Measurements from ENCODE around the gene MLF1. TPM values are rescaled to one million over a fixed set of nuclear protein-coding genes. Genes with fewer than 3 reads are reported as not detected.

Gene MLF1
- polyA plus RNA-seq, 4 donors, result 17.3 to 64.8 (median 57.7) TPM

- no peak for DNase-seq (ENCODE audit: low read depth in 4 of 4, low spot score in 3 of 4)
Measured at GRCh38 chr3:158573714-158574113, 2.7 kb downstream of the MLF1 start.

DNA sequence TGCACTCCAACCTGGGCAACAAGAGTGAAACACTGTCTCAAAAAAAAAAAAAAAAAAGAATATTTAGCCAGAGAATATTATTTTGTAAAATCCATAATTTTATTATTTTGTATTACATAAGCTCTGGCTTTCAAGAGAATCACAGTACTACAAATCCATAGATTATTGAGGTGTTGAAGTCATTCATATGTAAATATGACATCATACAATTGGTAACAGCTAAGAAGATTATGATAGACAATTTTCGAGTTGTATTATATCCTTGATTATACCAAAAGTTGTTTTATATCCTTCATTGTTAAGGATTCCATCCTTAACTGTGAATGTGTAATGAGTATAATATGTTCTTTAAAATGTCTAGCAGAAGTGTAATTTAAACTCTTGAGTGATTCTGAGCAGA is 3.7 kb downstream of the MLF1 start:
- DNase-seq (ENCODE audit: low read depth in 4 of 4, low spot score in 3 of 4), result no peak

DNA sequence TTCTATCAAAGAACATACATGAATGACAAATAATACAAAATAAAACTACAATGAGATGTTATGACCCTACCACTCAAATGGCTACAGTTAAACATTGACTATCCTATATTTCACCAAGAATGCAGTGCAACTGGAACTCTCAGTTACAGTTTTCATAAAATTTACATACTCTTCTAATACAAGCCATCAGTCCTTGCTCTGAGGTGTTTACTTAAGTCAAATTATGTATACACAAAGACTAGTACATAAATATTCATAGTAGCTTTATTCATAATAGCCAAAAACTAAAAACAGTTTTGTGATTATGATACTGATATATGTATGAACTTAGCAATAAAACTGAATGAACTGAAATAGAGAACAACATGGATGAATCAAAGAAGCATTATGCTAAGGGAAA is 19.2 kb downstream of the MLF1 start:
- no peak for DNase-seq (ENCODE audit: low read depth in 4 of 4, low spot score in 3 of 4)

GRCh38 chr3:158600787-158601186 is 29.8 kb downstream of the MLF1 start:
- no peak for DNase-seq (ENCODE audit: low read depth in 4 of 4, low spot score in 3 of 4)

DNA sequence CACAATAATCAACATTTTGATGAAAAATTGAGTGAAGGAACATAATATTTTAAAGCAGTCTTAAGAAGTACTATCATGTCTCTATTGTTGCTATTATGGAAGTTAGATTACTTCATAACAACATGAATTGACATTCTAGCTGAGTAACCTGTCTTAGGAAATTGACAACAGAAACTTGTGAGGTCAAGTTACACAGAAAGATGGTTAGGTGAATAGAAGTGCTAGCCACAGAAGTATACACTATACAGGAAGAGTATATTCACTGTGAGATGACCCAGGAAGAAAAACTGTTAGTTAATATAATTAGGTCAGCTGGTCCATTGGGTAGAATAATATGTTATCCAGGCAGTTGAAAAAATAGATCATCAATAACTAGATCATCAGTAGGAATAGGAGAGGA is 31.2 kb downstream of the MLF1 start:
- no peak for DNase-seq (ENCODE audit: low read depth in 4 of 4, low spot score in 3 of 4)

DNA sequence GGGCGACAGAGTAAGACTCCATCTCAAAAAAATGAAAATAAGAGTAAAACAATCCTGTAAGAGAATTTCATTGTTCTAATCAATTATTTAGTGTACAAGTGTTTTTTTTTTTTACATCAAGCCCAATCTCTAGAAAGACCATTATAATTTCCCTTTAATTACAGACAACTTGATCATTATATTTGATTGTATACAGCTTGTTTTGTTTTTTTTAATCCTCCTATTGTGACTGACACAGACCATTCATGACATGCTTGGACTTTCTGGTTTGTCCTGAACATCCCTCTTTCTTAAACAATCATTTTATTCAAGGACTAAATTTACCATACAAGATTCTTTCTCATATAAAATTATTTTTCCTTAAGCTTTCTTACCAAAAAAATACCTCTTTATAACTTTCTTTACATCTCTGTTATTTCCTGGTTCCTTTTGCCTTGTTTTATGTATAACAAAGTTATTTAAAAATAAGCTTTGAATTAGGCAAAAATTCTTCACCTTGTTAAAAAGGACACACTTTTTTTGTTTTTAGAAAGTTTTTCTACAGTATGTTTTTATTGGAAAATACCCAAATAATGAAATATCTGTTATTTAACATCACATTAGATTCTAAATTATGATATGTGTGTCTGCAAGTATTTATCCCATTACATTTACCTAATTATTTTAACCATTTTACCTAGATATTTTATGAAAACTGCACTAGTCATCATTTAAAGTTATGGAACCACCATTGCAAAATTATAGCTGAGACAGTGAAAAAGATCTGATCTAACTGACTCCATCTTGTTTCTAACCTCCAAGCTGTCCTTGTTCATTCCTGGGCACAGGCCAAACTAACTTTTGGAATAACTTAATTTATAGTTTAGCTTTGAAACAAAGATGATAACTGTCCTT is 47.2 kb downstream of the MLF1 start:
- DNase-seq (ENCODE audit: low read depth in 4 of 4, low spot score in 3 of 4), result no peak

GRCh38 chr3:158625881-158626280 is 54.9 kb downstream of the MLF1 start:
- no peak for DNase-seq (ENCODE audit: low read depth in 4 of 4, low spot score in 3 of 4)

- no peak for DNase-seq (ENCODE audit: low read depth in 4 of 4, low spot score in 3 of 4)
Measured at GRCh38 chr3:158631981-158632380, 61.0 kb downstream of the MLF1 start.

DNA sequence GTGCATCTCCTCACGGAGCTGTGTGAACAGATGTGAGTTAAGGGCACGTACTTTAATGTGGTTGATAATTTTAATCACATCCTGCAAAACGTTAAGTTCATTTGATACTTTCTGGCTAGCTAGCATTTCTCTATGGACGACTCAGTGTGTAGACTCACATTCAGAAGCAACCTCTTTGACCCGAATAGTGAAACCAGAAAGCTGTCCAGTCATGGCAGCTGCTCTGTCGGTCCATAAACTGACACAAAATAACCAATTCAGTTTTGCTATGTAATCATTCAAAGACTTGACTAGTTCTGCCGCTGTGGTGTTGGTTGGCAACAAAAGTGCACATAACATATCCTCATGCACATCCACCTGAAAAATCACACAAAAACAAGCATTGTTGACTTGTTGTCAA is 69.7 kb downstream of the MLF1 start:
- DNase-seq (ENCODE audit: low read depth in 4 of 4, low spot score in 3 of 4), result no peak

DNA sequence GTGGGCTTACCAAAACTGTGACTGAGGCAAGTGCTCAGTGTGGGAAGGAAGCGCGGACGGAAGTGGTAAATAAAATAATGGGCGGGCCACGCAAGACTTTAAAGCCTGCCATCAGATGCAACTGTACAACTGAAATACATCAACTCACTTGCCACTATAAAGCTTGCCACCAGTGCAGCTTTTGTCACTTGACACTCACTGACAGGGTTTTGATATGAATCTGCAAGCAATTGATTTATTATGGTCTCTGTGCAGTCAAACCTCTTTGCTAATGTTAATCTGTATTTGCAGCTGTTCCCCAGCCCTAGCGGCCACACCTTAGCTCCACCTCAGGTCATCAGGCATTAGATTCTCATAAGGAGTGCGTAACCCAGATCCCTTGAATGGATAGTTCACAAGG is 71.0 kb downstream of the MLF1 start:
- no peak for DNase-seq (ENCODE audit: low read depth in 4 of 4, low spot score in 3 of 4)

- no peak for DNase-seq (ENCODE audit: low read depth in 4 of 4, low spot score in 3 of 4)
Measured at GRCh38 chr3:158642474-158643210, 71.6 kb downstream of the MLF1 start.

DNA sequence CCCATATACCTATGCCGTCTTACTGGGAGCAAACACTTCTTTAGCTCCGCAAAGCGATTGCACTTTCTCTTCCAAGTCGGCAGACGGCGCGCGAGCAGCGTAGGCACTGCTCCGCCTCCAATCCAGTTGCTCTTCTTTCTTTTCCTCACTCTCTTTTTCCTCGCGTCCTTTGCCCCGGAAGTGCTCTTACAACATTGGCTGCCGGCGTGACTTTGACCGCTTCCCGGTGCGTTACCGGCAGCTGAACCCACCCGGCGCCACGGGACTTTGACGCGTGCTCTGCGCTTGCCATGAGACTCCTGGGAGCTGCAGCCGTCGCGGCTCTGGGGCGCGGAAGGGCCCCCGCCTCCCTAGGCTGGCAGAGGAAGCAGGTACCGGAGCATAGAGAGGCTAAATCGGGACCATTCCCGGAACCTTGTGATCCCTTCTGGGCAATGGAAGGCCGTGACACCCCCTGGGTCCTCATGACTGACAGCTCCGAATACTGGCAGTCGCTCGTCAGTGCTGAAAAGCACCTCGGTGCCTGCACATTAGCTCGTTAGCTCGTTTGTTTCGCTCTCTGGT is 73.4 kb downstream of the MLF1 start, which contains the start of gene GFM1:
GFM1 (plus strand) TSS at position 183 of the 564 bp plus-strand sequence; CDS start at position 291, 108 bp downstream.
- peak; percentile 81 to 92 (median 86) for DNase-seq (ENCODE audit: low read depth in 4 of 4, low spot score in 3 of 4)

GRCh38 chr3:158649791-158650190 is 78.8 kb downstream of the MLF1 start:
- DNase-seq (ENCODE audit: low read depth in 4 of 4, low spot score in 3 of 4), result no peak

DNA sequence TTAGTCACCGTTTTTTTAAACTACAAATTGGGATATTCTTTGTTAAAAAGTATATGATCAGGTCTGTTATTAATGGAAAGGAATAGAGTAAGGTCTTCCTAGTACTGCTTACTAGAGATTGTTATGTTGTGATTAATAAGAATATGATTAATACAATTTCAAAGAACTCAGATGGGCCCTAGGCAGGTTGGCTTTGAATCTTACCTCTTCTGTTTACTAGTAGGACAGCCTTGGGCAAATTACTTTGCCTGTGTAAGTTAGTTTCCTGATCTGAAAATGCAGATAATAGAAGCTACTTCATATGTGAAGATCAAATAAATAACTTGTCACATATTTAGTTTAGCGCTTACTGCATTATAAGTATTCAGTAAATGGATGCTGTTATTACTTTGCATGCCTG is 80.2 kb downstream of the MLF1 start:
- no peak for DNase-seq (ENCODE audit: low read depth in 4 of 4, low spot score in 3 of 4)

GRCh38 chr3:158652463-158652862 is 81.5 kb downstream of the MLF1 start:
- DNase-seq (ENCODE audit: low read depth in 4 of 4, low spot score in 3 of 4), result no peak

Other genes starting within 250 kb of the MLF1 start
- 10 to 100 TPM; 31.5 to 56.7 (median 48.3) TPM for gene GFM1, start 73.3 kb downstream of the MLF1 start, polyA plus RNA-seq (ENCODE audit: insufficient read length in 4 of 4)
- 10 to 100 TPM; 27.5 to 32.8 (median 29.6) TPM for gene LXN, start 101.5 kb downstream of the MLF1 start, polyA plus RNA-seq (ENCODE audit: insufficient read length in 4 of 4)
- 10 to 100 TPM in 3 of 4 donors, 1 to 10 TPM in 1; 8.2 to 37.1 (median 18.6) TPM for gene RARRES1, start 161.3 kb downstream of the MLF1 start, polyA plus RNA-seq (ENCODE audit: insufficient read length in 4 of 4)
- 10 to 100 TPM; 46.8 to 59.5 (median 53.9) TPM for gene MFSD1, start 230.9 kb downstream of the MLF1 start, polyA plus RNA-seq (ENCODE audit: insufficient read length in 4 of 4)

Data from left renal pelvis (tissue), 4 donors.